Activated naive CD4-positive, alpha-beta T cell treated with anti-CD3 and anti-CD28 coated beads, Interleukin-2, amount 10 ng/mL, durations not matched to agents 7 days and 5 days (primary cell): ENCODE measurements around the gene AP5S1.

Experiments
- CTCF ChIA-PET: fragments of 350-600 bp; sonication (Branson Sonifier 250); formaldehyde crosslinking; loops from one replicate; lab custom pipeline; 2021; ENCODE audit warnings: antibody characterized with exemption; lab: Charles Lee
- DNase-seq: peaks from one replicate; pipeline ENCODE4 v3.0.0-alpha.2; 2020
- H3K27ac Mint-ChIP-seq: one replicate; pipeline ENCODE4 v1.8.0; 2021; ENCODE audit warnings: mild to moderate bottlenecking, moderate library complexity, mixed read lengths
- H3K27me3 Mint-ChIP-seq: one replicate; pipeline ENCODE4 v1.8.0; 2021; ENCODE audit warnings: mild to moderate bottlenecking, mixed read lengths
- H3K36me3 Mint-ChIP-seq: one replicate; pipeline ENCODE4 v1.8.0; 2021; ENCODE audit warnings: mixed read lengths
- H3K4me1 Mint-ChIP-seq: one replicate; pipeline ENCODE4 v1.8.0; 2021; ENCODE audit warnings: mixed read lengths
- H3K4me3 Mint-ChIP-seq: one replicate; pipeline ENCODE4 v1.8.0; 2021; ENCODE audit warnings: mild to moderate bottlenecking, moderate library complexity, mixed read lengths
- H3K9me3 Mint-ChIP-seq: one replicate; pipeline ENCODE4 v1.8.0; 2021; ENCODE audit warnings: mixed read lengths

Gene AP5S1

GRCh38 chr20:3847429-3847940 lies 27.1 kb downstream of the AP5S1 start:
- DNase-seq = no peak
- Mint-ChIP-seq H3K9me3 (no peaks in the 10 kb centered on the region), H3K27me3 (no peaks in the 10 kb centered on the region), H3K4me1 (peaks cover 25% of the 10 kb centered on the region), H3K36me3 (peaks cover 11% of the 10 kb centered on the region), H3K4me3 (peak overlapping the region; percentile 84), H3K27ac (peak overlapping the region; percentile 88)
- CTCF ChIA-PET = no interaction called here

- Mint-ChIP-seq H3K9me3 (no peaks in the 10 kb centered on the region), H3K27ac (no peak overlapping the region), H3K4me3 (peak overlapping the region; percentile 84), H3K4me1 (peaks cover 25% of the 10 kb centered on the region), H3K36me3 (peaks cover 11% of the 10 kb centered on the region), H3K27me3 (no peaks in the 10 kb centered on the region)
- DNase-seq = no peak
- CTCF ChIA-PET = no interaction called here
Observed at GRCh38 chr20:3848565-3848964, 28.2 kb downstream of the AP5S1 start.

GRCh38 chr20:3854462-3854871 lies 34.1 kb downstream of the AP5S1 start:
- peaks cover 8% of the 10 kb centered on the region for H3K4me1 Mint-ChIP-seq
- CTCF ChIA-PET = interaction anchor here (0.6 to 5.8 kb wide), 16 partner anchors 9 to 218 kb away, joined by 3 to 49 read pairs (median 4); partner anchors contain the start of genes AP5S1 and CENPB
- DNase-seq = no peak
- H3K27ac Mint-ChIP-seq = no peak overlapping the region
- H3K4me3 Mint-ChIP-seq = no peak overlapping the region
- peaks cover 26% of the 10 kb centered on the region for H3K36me3 Mint-ChIP-seq
- H3K9me3 Mint-ChIP-seq = no peaks in the 10 kb centered on the region
- no peaks in the 10 kb centered on the region for H3K27me3 Mint-ChIP-seq

GRCh38 chr20:3857405-3857804 lies 37.1 kb downstream of the AP5S1 start:
- peaks cover 8% of the 10 kb centered on the region for H3K4me1 Mint-ChIP-seq
- peaks cover 3% of the 10 kb centered on the region for H3K9me3 Mint-ChIP-seq
- no peak overlapping the region for H3K27ac Mint-ChIP-seq
- DNase-seq = no peak
- CTCF ChIA-PET = interaction anchor here (1.8 to 5.8 kb wide), 2 partner anchors 10 to 70 kb away, joined by 3 to 49 read pairs; partner anchors contain the start of gene CENPB
- H3K4me3 Mint-ChIP-seq = no peak overlapping the region
- no peaks in the 10 kb centered on the region for H3K27me3 Mint-ChIP-seq
- H3K36me3 Mint-ChIP-seq = peaks cover 42% of the 10 kb centered on the region

GRCh38 chr20:3858689-3859088 lies 38.3 kb downstream of the AP5S1 start:
- H3K27ac Mint-ChIP-seq = no peak overlapping the region
- H3K27me3 Mint-ChIP-seq = no peaks in the 10 kb centered on the region
- peaks cover 55% of the 10 kb centered on the region for H3K36me3 Mint-ChIP-seq
- no peak for DNase-seq
- peaks cover 8% of the 10 kb centered on the region for H3K4me1 Mint-ChIP-seq
- peaks cover 3% of the 10 kb centered on the region for H3K9me3 Mint-ChIP-seq
- CTCF ChIA-PET = interaction anchor here (1.3 to 1.8 kb wide), 2 partner anchors 9 to 79 kb away, joined by 3 read pairs; no protein-coding TSS in a partner anchor
- H3K4me3 Mint-ChIP-seq = no peak overlapping the region

- CTCF ChIA-PET = no interaction called here
- H3K27ac Mint-ChIP-seq = no peak overlapping the region
- H3K4me3 Mint-ChIP-seq = no peak overlapping the region
- no peak for DNase-seq
- peaks cover 3% of the 10 kb centered on the region for H3K4me1 Mint-ChIP-seq
- peaks cover 3% of the 10 kb centered on the region for H3K9me3 Mint-ChIP-seq
- H3K27me3 Mint-ChIP-seq = no peaks in the 10 kb centered on the region
- H3K36me3 Mint-ChIP-seq = peaks cover 57% of the 10 kb centered on the region
Observed at GRCh38 chr20:3861191-3861590, 40.8 kb downstream of the AP5S1 start.

GRCh38 chr20:3862333-3862732 lies 42.0 kb downstream of the AP5S1 start:
- no peak for DNase-seq
- CTCF ChIA-PET = no interaction called here
- H3K27ac Mint-ChIP-seq = no peak overlapping the region
- H3K36me3 Mint-ChIP-seq = peaks cover 59% of the 10 kb centered on the region
- no peaks in the 10 kb centered on the region for H3K4me1 Mint-ChIP-seq
- H3K9me3 Mint-ChIP-seq = peaks cover 3% of the 10 kb centered on the region
- no peaks in the 10 kb centered on the region for H3K27me3 Mint-ChIP-seq
- no peak overlapping the region for H3K4me3 Mint-ChIP-seq

- H3K27ac Mint-ChIP-seq = no peak overlapping the region
Observed at GRCh38 chr20:3863317-3863716, 43.0 kb downstream of the AP5S1 start.

GRCh38 chr20:3864518-3864917 lies 44.2 kb downstream of the AP5S1 start:
- peaks cover 47% of the 10 kb centered on the region for H3K36me3 Mint-ChIP-seq
- no peak for DNase-seq
- no peak overlapping the region for H3K4me3 Mint-ChIP-seq
- CTCF ChIA-PET = no interaction called here
- H3K4me1 Mint-ChIP-seq = no peaks in the 10 kb centered on the region
- peaks cover 3% of the 10 kb centered on the region for H3K9me3 Mint-ChIP-seq
- H3K27me3 Mint-ChIP-seq = no peaks in the 10 kb centered on the region
- no peak overlapping the region for H3K27ac Mint-ChIP-seq

More at GRCh38 chr20:3863317-3863716, 43.0 kb downstream of the AP5S1 start:
- CTCF ChIA-PET = no interaction called here
- Mint-ChIP-seq H3K4me3 (no peak overlapping the region), H3K9me3 (peaks cover 3% of the 10 kb centered on the region), H3K27me3 (no peaks in the 10 kb centered on the region), H3K36me3 (peaks cover 50% of the 10 kb centered on the region), H3K4me1 (no peaks in the 10 kb centered on the region)
- DNase-seq = no peak

GRCh38 chr20:3865152-3865886 lies 45.0 kb downstream of the AP5S1 start:
- H3K27ac Mint-ChIP-seq = peak overlapping the region; percentile 11
- DNase-seq = no peak
- no peak overlapping the region for H3K4me3 Mint-ChIP-seq
- H3K9me3 Mint-ChIP-seq = peaks cover 3% of the 10 kb centered on the region
- CTCF ChIA-PET = interaction anchor here (0.8 kb wide), 1 partner anchor 10 kb away, joined by 3 read pairs; no protein-coding TSS in a partner anchor
- H3K27me3 Mint-ChIP-seq = no peaks in the 10 kb centered on the region
- H3K4me1 Mint-ChIP-seq = no peaks in the 10 kb centered on the region
- peaks cover 46% of the 10 kb centered on the region for H3K36me3 Mint-ChIP-seq

GRCh38 chr20:3865887-3866407 lies 45.6 kb downstream of the AP5S1 start:
- peaks cover 3% of the 10 kb centered on the region for H3K9me3 Mint-ChIP-seq
- no peak overlapping the region for H3K27ac Mint-ChIP-seq
- CTCF ChIA-PET = interaction anchor here (0.8 kb wide), 1 partner anchor 9 kb away, joined by 3 read pairs; no protein-coding TSS in a partner anchor
- no peaks in the 10 kb centered on the region for H3K4me1 Mint-ChIP-seq
- H3K27me3 Mint-ChIP-seq = no peaks in the 10 kb centered on the region
- H3K36me3 Mint-ChIP-seq = peaks cover 47% of the 10 kb centered on the region
- H3K4me3 Mint-ChIP-seq = no peak overlapping the region
- no peak for DNase-seq

- Mint-ChIP-seq H3K4me3 (no peak overlapping the region), H3K4me1 (no peaks in the 10 kb centered on the region), H3K36me3 (peaks cover 41% of the 10 kb centered on the region), H3K27ac (peak overlapping the region; percentile 51), H3K9me3 (peaks cover 3% of the 10 kb centered on the region), H3K27me3 (no peaks in the 10 kb centered on the region)
- CTCF ChIA-PET = no interaction called here
- no peak for DNase-seq
Observed at GRCh38 chr20:3866464-3866863, 46.1 kb downstream of the AP5S1 start.

- no peak for DNase-seq
- Mint-ChIP-seq H3K36me3 (peaks cover 33% of the 10 kb centered on the region), H3K9me3 (no peaks in the 10 kb centered on the region), H3K27me3 (no peaks in the 10 kb centered on the region), H3K4me3 (no peak overlapping the region), H3K4me1 (no peaks in the 10 kb centered on the region), H3K27ac (no peak overlapping the region)
- CTCF ChIA-PET = interaction anchor here (1.0 kb wide), 1 partner anchor 10 kb away, joined by 3 read pairs; no protein-coding TSS in a partner anchor
Observed at GRCh38 chr20:3867802-3868201, 47.5 kb downstream of the AP5S1 start.

GRCh38 chr20:3869839-3870634 lies 49.7 kb downstream of the AP5S1 start:
- peaks cover 7% of the 10 kb centered on the region for H3K4me1 Mint-ChIP-seq
- H3K27ac Mint-ChIP-seq = no peak overlapping the region
- CTCF ChIA-PET = interaction anchor here (1.1 kb wide), 1 partner anchor 15 kb away, joined by 3 read pairs; no protein-coding TSS in a partner anchor

More at GRCh38 chr20:3869839-3870634, 49.7 kb downstream of the AP5S1 start:
- H3K4me3 Mint-ChIP-seq = no peak overlapping the region
- H3K9me3 Mint-ChIP-seq = no peaks in the 10 kb centered on the region
- peaks cover 32% of the 10 kb centered on the region for H3K36me3 Mint-ChIP-seq
- DNase-seq = no peak
- H3K27me3 Mint-ChIP-seq = no peaks in the 10 kb centered on the region
